GM12878 (cell line): Measurements from ENCODE around the gene CNOT11.

Experiments used
- EP300 ChIP-seq, 2 experiments: fragments of 150-350 bp in 1 of 2; IDR thresholded peaks; 2 replicates each; pipeline ENCODE4 v1.6.1; 2011 to 2012; ENCODE audit warnings: low read depth in 2 of 2, low read length in 2 of 2, borderline replicate concordance in 1 of 2, improper control_type of control experiment in 1 of 2, inconsistent platforms in 1 of 2; ENCODE audit not compliant: control insufficient read depth in 1 of 2
- MAX ChIP-seq: IDR thresholded peaks from 2 replicates; pipeline ENCODE4 v1.6.1; 2012; ENCODE audit warnings: low read depth, low read length, improper control_type of control experiment
- NR2C2 ChIP-seq: IDR thresholded peaks from 2 replicates; pipeline ENCODE4 v1.6.1; 2011; ENCODE audit warnings: borderline replicate concordance, low read depth; ENCODE audit not compliant: control insufficient read depth, insufficient read length
- POLR2A ChIP-seq: IDR thresholded peaks from 2 replicates; pipeline ENCODE4 v1.6.1; 2011; ENCODE audit warnings: low read depth, mild to moderate bottlenecking, low read length
- ZSCAN29 ChIP-seq: fragments of 450-650 bp; IDR thresholded peaks from 2 replicates; pipeline ENCODE4 v1.6.1; 2017; ENCODE audit warnings: mild to moderate bottlenecking, moderate library complexity
- TF ChIP-seq, protein P1 (sequence below), 3 experiments: IDR thresholded peaks in 2 of 3; conservative IDR thresholded peaks in 1 of 3; 2 replicates each; pipeline ENCODE4 v1.5.1; 2011; ENCODE audit warnings: low read depth in 3 of 3, low read length in 3 of 3, mild to moderate bottlenecking in 3 of 3, control low read depth in 2 of 3, moderate library complexity in 2 of 3, inconsistent platforms in 1 of 3, mixed read lengths in 1 of 3; ENCODE audit not compliant: control insufficient read depth in 2 of 3, insufficient read depth in 1 of 3; ENCODE audit errors: extremely low read depth in 1 of 3
- TF ChIP-seq, protein P2 (sequence below): fragments of 450-650 bp; IDR thresholded peaks from 2 replicates; pipeline ENCODE4 v1.6.1; 2017; ENCODE audit warnings: antibody characterized with exemption, mild to moderate bottlenecking, moderate library complexity

GRCh38 chr2:101249826-101250225 lies 2.9 kb upstream of the CNOT11 start:
- TF ChIP-seq, protein P1, sequence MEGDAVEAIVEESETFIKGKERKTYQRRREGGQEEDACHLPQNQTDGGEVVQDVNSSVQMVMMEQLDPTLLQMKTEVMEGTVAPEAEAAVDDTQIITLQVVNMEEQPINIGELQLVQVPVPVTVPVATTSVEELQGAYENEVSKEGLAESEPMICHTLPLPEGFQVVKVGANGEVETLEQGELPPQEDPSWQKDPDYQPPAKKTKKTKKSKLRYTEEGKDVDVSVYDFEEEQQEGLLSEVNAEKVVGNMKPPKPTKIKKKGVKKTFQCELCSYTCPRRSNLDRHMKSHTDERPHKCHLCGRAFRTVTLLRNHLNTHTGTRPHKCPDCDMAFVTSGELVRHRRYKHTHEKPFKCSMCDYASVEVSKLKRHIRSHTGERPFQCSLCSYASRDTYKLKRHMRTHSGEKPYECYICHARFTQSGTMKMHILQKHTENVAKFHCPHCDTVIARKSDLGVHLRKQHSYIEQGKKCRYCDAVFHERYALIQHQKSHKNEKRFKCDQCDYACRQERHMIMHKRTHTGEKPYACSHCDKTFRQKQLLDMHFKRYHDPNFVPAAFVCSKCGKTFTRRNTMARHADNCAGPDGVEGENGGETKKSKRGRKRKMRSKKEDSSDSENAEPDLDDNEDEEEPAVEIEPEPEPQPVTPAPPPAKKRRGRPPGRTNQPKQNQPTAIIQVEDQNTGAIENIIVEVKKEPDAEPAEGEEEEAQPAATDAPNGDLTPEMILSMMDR (IDR thresholded peaks at IDR 0.05 in 2 of 3, conservative IDR thresholded peaks at IDR 0.05 in 1 of 3; ENCODE audit: control insufficient read depth in 2 of 3, extremely low read depth in 1 of 3, insufficient read depth in 1 of 3, low read depth in 3 of 3, low read length in 3 of 3), result no peak
- TF ChIP-seq MAX, result no peak
- no peak for TF ChIP-seq EP300 (IDR thresholded peaks at IDR 0.05; ENCODE audit: borderline replicate concordance in 1 of 2, control insufficient read depth in 1 of 2, low read depth in 2 of 2, low read length in 2 of 2)
- TF ChIP-seq, protein P2, sequence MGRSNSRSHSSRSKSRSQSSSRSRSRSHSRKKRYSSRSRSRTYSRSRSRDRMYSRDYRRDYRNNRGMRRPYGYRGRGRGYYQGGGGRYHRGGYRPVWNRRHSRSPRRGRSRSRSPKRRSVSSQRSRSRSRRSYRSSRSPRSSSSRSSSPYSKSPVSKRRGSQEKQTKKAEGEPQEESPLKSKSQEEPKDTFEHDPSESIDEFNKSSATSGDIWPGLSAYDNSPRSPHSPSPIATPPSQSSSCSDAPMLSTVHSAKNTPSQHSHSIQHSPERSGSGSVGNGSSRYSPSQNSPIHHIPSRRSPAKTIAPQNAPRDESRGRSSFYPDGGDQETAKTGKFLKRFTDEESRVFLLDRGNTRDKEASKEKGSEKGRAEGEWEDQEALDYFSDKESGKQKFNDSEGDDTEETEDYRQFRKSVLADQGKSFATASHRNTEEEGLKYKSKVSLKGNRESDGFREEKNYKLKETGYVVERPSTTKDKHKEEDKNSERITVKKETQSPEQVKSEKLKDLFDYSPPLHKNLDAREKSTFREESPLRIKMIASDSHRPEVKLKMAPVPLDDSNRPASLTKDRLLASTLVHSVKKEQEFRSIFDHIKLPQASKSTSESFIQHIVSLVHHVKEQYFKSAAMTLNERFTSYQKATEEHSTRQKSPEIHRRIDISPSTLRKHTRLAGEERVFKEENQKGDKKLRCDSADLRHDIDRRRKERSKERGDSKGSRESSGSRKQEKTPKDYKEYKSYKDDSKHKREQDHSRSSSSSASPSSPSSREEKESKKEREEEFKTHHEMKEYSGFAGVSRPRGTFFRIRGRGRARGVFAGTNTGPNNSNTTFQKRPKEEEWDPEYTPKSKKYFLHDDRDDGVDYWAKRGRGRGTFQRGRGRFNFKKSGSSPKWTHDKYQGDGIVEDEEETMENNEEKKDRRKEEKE, result no peak
- TF ChIP-seq POLR2A, result no peak
- no peak for TF ChIP-seq NR2C2
- TF ChIP-seq ZSCAN29, result no peak
